ENCODE measurements around the gene NOTCH1.
A peak's percentile ranks its signal among the peaks of the same experiment; 100 is the strongest.

The NOTCH1 gene

GRCh38 chr9:136514022-136514714 is 31.7 kb downstream of the NOTCH1 start:
- no peak for FAIRE-seq
- TF ChIP-seq POLR2AphosphoS5 (IDR thresholded peaks at IDR 0.05; ENCODE audit: low read depth, low read length) = no peak
- no peak for TF ChIP-seq POLR2A (IDR thresholded peaks at IDR 0.05; ENCODE audit: low read depth, low read length)
- TF ChIP-seq TAF1 (IDR thresholded peaks at IDR 0.05; ENCODE audit: borderline replicate concordance, low read depth, low read length) = no peak
- DNase-seq (ENCODE audit: insufficient read length) = no peak

DNA sequence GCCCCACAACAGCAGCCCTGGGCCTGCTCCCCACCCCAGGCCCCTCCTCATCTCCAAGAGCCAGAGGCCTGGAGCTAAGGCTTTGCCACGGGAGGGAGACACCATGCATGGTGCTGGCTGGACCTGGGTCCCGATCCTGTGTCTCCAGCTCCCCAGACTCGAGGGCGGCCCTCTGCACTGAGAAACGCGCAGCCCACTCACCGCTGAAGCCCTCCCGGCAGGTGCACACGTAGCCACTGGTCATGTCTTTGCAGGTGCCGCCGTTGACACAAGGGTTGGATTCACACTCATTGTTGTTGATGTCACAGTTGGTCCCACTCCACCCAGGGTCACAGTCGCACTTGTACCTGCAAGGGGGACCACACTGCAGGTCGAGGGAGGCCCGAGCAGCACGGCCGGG is 32.7 kb downstream of the NOTCH1 start:
- FAIRE-seq (no peak), DNase-seq (ENCODE audit: insufficient read length) (no peak)
- TF ChIP-seq POLR2AphosphoS5 (IDR thresholded peaks at IDR 0.05; ENCODE audit: low read depth, low read length) (no peak), POLR2A (IDR thresholded peaks at IDR 0.05; ENCODE audit: low read depth, low read length) (no peak), TAF1 (IDR thresholded peaks at IDR 0.05; ENCODE audit: borderline replicate concordance, low read depth, low read length) (no peak)

GRCh38 chr9:136512651-136513071 is 33.2 kb downstream of the NOTCH1 start:
- DNase-seq (ENCODE audit: insufficient read length) (peak; percentile 72), FAIRE-seq (no peak)
- TF ChIP-seq TAF1 (IDR thresholded peaks at IDR 0.05; ENCODE audit: borderline replicate concordance, low read depth, low read length) (no peak), POLR2AphosphoS5 (IDR thresholded peaks at IDR 0.05; ENCODE audit: low read depth, low read length) (no peak), POLR2A (IDR thresholded peaks at IDR 0.05; ENCODE audit: low read depth, low read length) (no peak)

DNA sequence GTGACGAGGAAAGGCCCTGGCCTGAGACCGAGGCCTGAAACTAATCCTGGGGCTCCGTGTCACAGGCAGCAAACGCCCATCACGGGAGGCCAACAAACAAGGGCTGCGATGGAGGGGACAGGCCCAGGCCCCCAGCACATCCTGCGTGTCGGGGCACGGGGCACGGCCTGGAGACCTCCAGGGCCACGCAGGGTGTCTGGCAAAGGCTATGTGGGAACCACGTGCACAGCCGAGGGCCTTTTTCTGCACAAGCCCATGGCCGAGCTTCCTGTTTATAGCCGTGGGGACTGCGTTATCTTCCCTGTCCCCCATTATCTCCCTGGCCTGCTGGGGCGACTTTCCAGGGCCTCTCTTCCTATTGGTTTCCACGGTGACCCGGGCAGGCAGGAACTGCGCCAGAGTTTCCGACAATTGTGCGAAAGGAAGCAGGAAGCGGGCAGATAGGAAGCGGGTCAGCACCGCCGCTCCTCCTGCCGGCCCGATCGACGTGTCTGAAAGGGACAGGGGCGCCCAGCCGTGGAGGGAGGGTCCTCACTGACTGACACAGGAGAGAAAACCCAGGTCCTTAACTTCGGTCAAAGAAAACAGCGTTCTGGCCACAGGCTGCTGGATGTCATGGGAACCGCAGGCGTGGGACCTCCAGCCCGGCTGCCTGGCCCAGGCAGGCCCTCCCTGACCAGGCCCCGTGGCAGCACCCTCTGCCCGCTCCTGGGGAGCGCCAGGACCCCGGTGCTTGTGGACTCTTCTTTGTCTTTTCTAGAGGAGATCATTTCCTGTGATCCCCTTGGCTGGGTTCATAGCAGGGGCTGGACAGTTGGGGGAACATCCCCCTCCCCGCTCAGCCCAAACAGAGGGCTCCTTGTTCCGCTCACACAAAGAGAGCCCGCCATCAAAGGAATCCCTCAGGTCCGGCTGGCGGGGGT is 33.9 kb downstream of the NOTCH1 start:
- TF ChIP-seq POLR2A (IDR thresholded peaks at IDR 0.05; ENCODE audit: low read depth, low read length) (no peak), TAF1 (IDR thresholded peaks at IDR 0.05; ENCODE audit: borderline replicate concordance, low read depth, low read length) (no peak), POLR2AphosphoS5 (IDR thresholded peaks at IDR 0.05; ENCODE audit: low read depth, low read length) (no peak)
- no peak for DNase-seq (ENCODE audit: insufficient read length)
- no peak for FAIRE-seq

- DNase-seq (ENCODE audit: insufficient read length) = no peak
- FAIRE-seq = no peak
Measured at GRCh38 chr9:136511144-136511669, 34.6 kb downstream of the NOTCH1 start.

DNA sequence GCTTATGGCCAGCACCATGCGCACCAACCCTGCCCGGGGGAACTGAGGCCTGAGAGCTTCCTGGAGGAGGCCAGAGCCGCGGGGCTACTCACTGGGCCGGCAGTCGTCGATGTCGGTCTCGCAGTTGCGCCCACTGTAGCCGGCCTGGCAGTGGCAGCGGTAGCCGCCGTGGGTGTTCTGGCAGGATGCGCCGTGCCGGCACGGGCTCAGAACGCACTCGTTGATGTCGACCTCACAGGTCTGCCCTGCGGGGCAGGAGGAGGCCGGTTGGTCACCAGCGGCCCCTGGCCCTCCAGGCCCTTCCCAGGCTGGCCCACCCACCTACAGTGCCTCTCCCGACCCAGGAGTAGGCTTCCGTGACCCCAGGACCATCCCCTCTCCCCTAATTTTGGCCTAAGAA is 35.3 kb downstream of the NOTCH1 start:
- FAIRE-seq (no peak), DNase-seq (ENCODE audit: insufficient read length) (no peak)
- 0 out of 2 replicates have a peak, but pooled peaks have one; percentile 8 for TF ChIP-seq POLR2AphosphoS5 (IDR thresholded peaks at IDR 0.05; ENCODE audit: low read depth, low read length)
- no peak for TF ChIP-seq POLR2A (IDR thresholded peaks at IDR 0.05; ENCODE audit: low read depth, low read length)

More at GRCh38 chr9:136511144-136511669, 34.6 kb downstream of the NOTCH1 start:
- TF ChIP-seq POLR2AphosphoS5 (IDR thresholded peaks at IDR 0.05; ENCODE audit: low read depth, low read length) (0 out of 2 replicates have a peak, but pooled peaks have one; percentile 2), TAF1 (IDR thresholded peaks at IDR 0.05; ENCODE audit: borderline replicate concordance, low read depth, low read length) (no peak), POLR2A (IDR thresholded peaks at IDR 0.05; ENCODE audit: low read depth, low read length) (no peak)

- FAIRE-seq = no peak
- TF ChIP-seq TAF1 (IDR thresholded peaks at IDR 0.05; ENCODE audit: borderline replicate concordance, low read depth, low read length) = no peak
- DNase-seq (ENCODE audit: insufficient read length) = no peak
Measured at GRCh38 chr9:136509549-136509948, 36.3 kb downstream of the NOTCH1 start.

DNA sequence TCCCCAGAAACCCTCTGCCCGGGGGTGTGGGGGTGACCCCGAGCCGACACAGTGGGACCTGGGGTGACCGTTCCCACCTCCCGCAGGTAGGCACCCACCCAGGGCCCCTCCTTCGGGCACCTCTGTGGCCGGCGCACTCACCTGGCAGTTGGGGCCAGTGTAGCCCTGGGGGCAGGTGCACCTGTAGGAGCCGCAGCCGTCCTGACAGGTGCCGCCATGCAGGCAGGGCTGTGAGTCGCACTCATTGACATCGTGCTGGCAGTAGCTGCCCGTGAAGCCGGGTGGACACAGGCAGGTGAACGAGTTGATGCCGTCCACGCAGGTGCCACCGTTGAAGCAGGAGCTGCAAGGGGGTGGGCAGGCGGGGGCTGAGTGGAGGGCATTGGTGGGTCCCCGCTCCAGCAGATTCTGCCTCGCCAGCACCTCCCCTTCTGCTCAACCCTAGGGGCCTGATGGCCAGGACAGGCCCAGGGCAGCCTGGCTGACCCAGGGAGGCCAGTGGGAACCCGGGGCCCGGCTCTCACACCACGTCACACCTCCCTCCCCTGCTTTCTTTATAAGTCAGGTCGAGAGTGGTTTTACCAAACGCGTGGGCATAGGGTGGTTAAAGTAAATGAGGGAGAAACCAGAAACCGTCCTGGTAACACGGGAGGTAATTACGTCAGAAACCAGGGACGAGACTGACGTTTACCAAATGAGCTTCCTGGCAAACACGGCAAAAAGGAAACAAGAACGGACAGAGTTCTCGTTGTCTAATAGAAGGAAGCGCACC is 36.9 kb downstream of the NOTCH1 start:
- DNase-seq (ENCODE audit: insufficient read length) (no peak), FAIRE-seq (no peak)
- no peak for TF ChIP-seq TAF1 (IDR thresholded peaks at IDR 0.05; ENCODE audit: borderline replicate concordance, low read depth, low read length)
- no peak for TF ChIP-seq POLR2A (IDR thresholded peaks at IDR 0.05; ENCODE audit: low read depth, low read length)
- no peak for TF ChIP-seq POLR2AphosphoS5 (IDR thresholded peaks at IDR 0.05; ENCODE audit: low read depth, low read length)

GRCh38 chr9:136507992-136508375 is 37.9 kb downstream of the NOTCH1 start:
- no peak for FAIRE-seq
- no peak for DNase-seq (ENCODE audit: insufficient read length)
- no peak for TF ChIP-seq POLR2A (IDR thresholded peaks at IDR 0.05; ENCODE audit: low read depth, low read length)
- no peak for TF ChIP-seq POLR2AphosphoS5 (IDR thresholded peaks at IDR 0.05; ENCODE audit: low read depth, low read length)
- TF ChIP-seq TAF1 (IDR thresholded peaks at IDR 0.05; ENCODE audit: borderline replicate concordance, low read depth, low read length) = no peak

GRCh38 chr9:136507221-136507991 is 38.4 kb downstream of the NOTCH1 start:
- no peak for FAIRE-seq
- DNase-seq (ENCODE audit: insufficient read length) = no peak
- no peak for TF ChIP-seq POLR2A (IDR thresholded peaks at IDR 0.05; ENCODE audit: low read depth, low read length)

- DNase-seq (ENCODE audit: insufficient read length) = no peak
- no peak for FAIRE-seq
- TF ChIP-seq POLR2AphosphoS5 (IDR thresholded peaks at IDR 0.05; ENCODE audit: low read depth, low read length) (no peak), TAF1 (IDR thresholded peaks at IDR 0.05; ENCODE audit: borderline replicate concordance, low read depth, low read length) (no peak), POLR2A (IDR thresholded peaks at IDR 0.05; ENCODE audit: low read depth, low read length) (no peak)
Measured at GRCh38 chr9:136506425-136506824, 39.4 kb downstream of the NOTCH1 start.

Data from GM12892 (cell line).